Stomach (tissue), 9 donors: ENCODE measurements around the gene MYBPH. TPM values are rescaled to one million over a fixed set of nuclear protein-coding genes. Genes with fewer than 3 reads are reported as not detected.
A peak's percentile ranks its signal among the peaks of the same experiment; 100 is the strongest.

Experiments used
- DNase-seq, 2 donors: peaks; one replicate each; pipeline versions ENCODE4 v3.0.0 to v3.0.0-alpha.2; 2013 to 2019
- H3K27ac ChIP-seq, 5 donors: fragments of 200-600 bp in 4 of 5; sonication (generic) in 4 of 5; one replicate each; pipeline ENCODE4 v1.5.1; 2013 to 2019; ENCODE audit warnings: mild to moderate bottlenecking in 1 of 5, moderate library complexity in 1 of 5
- H3K27me3 ChIP-seq, 3 donors: fragments of 200-600 bp; sonication (generic); one replicate each; pipeline ENCODE4 v1.5.1; 2017 to 2019; ENCODE audit warnings: mixed run types in 1 of 3
- H3K36me3 ChIP-seq, 4 donors: fragments of 200-600 bp; sonication (generic); 1 replicate in 3 of 4; 2 replicates in 1 of 4; pipeline ENCODE4 v1.5.1; 2016 to 2019
- H3K4me1 ChIP-seq, 4 donors: fragments of 200-600 bp; sonication (generic); one replicate each; pipeline ENCODE4 v1.5.1; 2016 to 2019
- H3K4me3 ChIP-seq, 4 donors: fragments of 200-600 bp; sonication (generic) in 3 of 4; one replicate each; pipeline ENCODE4 v1.5.1; 2016 to 2019; ENCODE audit warnings: mild to moderate bottlenecking in 1 of 4
- H3K9me3 ChIP-seq, 4 donors: fragments of 200-600 bp; sonication (generic); one replicate each; pipeline ENCODE4 v1.5.1; 2016 to 2019
- CTCF ChIP-seq, 7 experiments: fragments of 450-650 bp in 4 of 7; fragments of 200-600 bp in 3 of 7; sonication (generic) in 3 of 7; IDR thresholded peaks; one replicate each; pipeline ENCODE4 v1.5.1; 2016 to 2019; ENCODE audit warnings: antibody characterized with exemption in 7 of 7, control low read depth in 2 of 7, mild to moderate bottlenecking in 1 of 7
- EP300 ChIP-seq: sonication (generic); formaldehyde crosslinking; IDR thresholded peaks from one replicate; pipeline ENCODE4 v1.6.1; 2017; ENCODE audit warnings: antibody characterized with exemption
- POLR2A ChIP-seq, 4 donors: fragments of 450-650 bp; IDR thresholded peaks; one replicate each; pipeline ENCODE4 v1.6.1; 2016; ENCODE audit warnings: antibody characterized with exemption in 4 of 4, control low read depth in 2 of 4, mild to moderate bottlenecking in 1 of 4, moderate library complexity in 1 of 4
- POLR2AphosphoS5 ChIP-seq, 3 donors: sonication (generic); formaldehyde crosslinking; IDR thresholded peaks; one replicate each; pipeline ENCODE4 v1.6.1; 2016; ENCODE audit warnings: antibody characterized with exemption in 3 of 3
- WGBS, 5 donors: extraction: QIAGEN DNeasy Blood & Tissue Kit in 3 of 5; methylation state at CpG; one replicate each; pipeline versions ENCODE4 v1.1.5 to v1.1.7; 2013 to 2018; 5-methylcytosine and 5-hydroxymethylcytosine counted together
- intact Hi-C: fragments of 100-400 bp; cut with DNase I; formaldehyde crosslinking; loops from one replicate; pipeline ENCODE4 v1.15.1; 2023; ENCODE audit warnings: low total_unique reads
- polyA plus RNA-seq, 3 donors: library from polyadenylated mRNA; stranded (reverse); fragments of 200-250 nt; gene quantifications; one replicate each; pipeline ENCODE4 v1.2.3, GENCODE V29; 2013
- total RNA-seq, 5 donors: library from RNA; depleted of rRNA; stranded (reverse); fragments of >200 nt; gene quantifications; one replicate each; pipeline versions ENCODE4 v1.1.0 to v1.2.3, GENCODE V29; 2014 to 2016
- donor health status: healthy with polysubstance abuse.
- donor health status: Bipolar disorder and iron deficiency.
- donor health status: healthy.

The MYBPH gene
- total and polyA plus RNA-seq, 8 donors, result 0.05 to 0.19 TPM; not detected in 6

GRCh38 chr1:203204756-203205155 lies 29.1 kb upstream of the MYBPH start:
- Histone ChIP-seq H3K27me3 (peaks cover 0 to 15% (median 0%) of the 10 kb centered on the region in 3 donors), H3K36me3 (no peaks in the 10 kb centered on the region), H3K4me3 (no peak overlapping the region), H3K27ac (peak overlapping the region in 1 of 5 donors; percentile 84), H3K9me3 (no peaks in the 10 kb centered on the region), H3K4me1 (peaks cover 0 to 25% (median 10%) of the 10 kb centered on the region in 4 donors)
- WGBS, 5 donors, result 75 to 89% (median 77%) methylated on average over 2 of the region's 2 CpGs
- no peak for DNase-seq
- TF ChIP-seq POLR2A (IDR thresholded peaks at IDR 0.05) (no peak), EP300 (no peak), POLR2AphosphoS5 (IDR thresholded peaks at IDR 0.05) (no peak), CTCF (IDR thresholded peaks at IDR 0.05) (no peak)
- intact Hi-C loops, result no loop called here

- intact Hi-C loops, result no loop called here
- peak; percentile 18 to 71 for DNase-seq
- Histone ChIP-seq H3K27ac (peak overlapping the region; percentile 52 to 84 (median 69)), H3K27me3 (peaks cover 0 to 20% (median 0%) of the 10 kb centered on the region in 3 donors), H3K4me1 (peaks cover 0 to 33% (median 14%) of the 10 kb centered on the region in 4 donors), H3K36me3 (no peaks in the 10 kb centered on the region), H3K9me3 (no peaks in the 10 kb centered on the region), H3K4me3 (no peak overlapping the region)
- WGBS, 5 donors, result 64 to 83% (median 73%) methylated on average over 15 of the region's 15 CpGs
- TF ChIP-seq CTCF (IDR thresholded peaks at IDR 0.05), result no peak
- TF ChIP-seq POLR2AphosphoS5 (IDR thresholded peaks at IDR 0.05), result peak; percentile 41 to 65 (median 61)
- no peak for TF ChIP-seq EP300
- TF ChIP-seq POLR2A (IDR thresholded peaks at IDR 0.05), result no peak
Measured at GRCh38 chr1:203202431-203203245, 27.0 kb upstream of the MYBPH start.

GRCh38 chr1:203201516-203202205 lies 26.0 kb upstream of the MYBPH start:
- Histone ChIP-seq H3K36me3 (no peaks in the 10 kb centered on the region), H3K9me3 (no peaks in the 10 kb centered on the region), H3K4me3 (no peak overlapping the region), H3K4me1 (peaks cover 0 to 33% (median 14%) of the 10 kb centered on the region in 4 donors), H3K27me3 (peaks cover 0 to 20% (median 0%) of the 10 kb centered on the region in 3 donors), H3K27ac (peak overlapping the region; percentile 18 to 84 (median 69))
- no peak for TF ChIP-seq POLR2A (IDR thresholded peaks at IDR 0.05)
- WGBS, 5 donors, result 75 to 91% (median 82%) methylated on average over 9 to 10 of the region's 10 CpGs
- intact Hi-C loops, result no loop called here
- peak in 1 of 2 donors; percentile 11 for DNase-seq

GRCh38 chr1:203200916-203201315 lies 25.3 kb upstream of the MYBPH start:
- peaks cover 0 to 20% (median 0%) of the 10 kb centered on the region in 3 donors for H3K27me3 ChIP-seq
- intact Hi-C loops, result no loop called here
- H3K27ac ChIP-seq, result peak overlapping the region in 4 of 5 donors; percentile 59 to 84 (median 73)
- peaks cover 0 to 33% (median 14%) of the 10 kb centered on the region in 4 donors for H3K4me1 ChIP-seq
- WGBS, 5 donors, result 38 to 76% (median 60%) methylated on average over 1 of the region's 1 CpG
- H3K4me3 ChIP-seq, result no peak overlapping the region
- H3K9me3 ChIP-seq, result no peaks in the 10 kb centered on the region
- TF ChIP-seq EP300 (no peak), CTCF (IDR thresholded peaks at IDR 0.05) (no peak), POLR2A (IDR thresholded peaks at IDR 0.05) (no peak), POLR2AphosphoS5 (IDR thresholded peaks at IDR 0.05) (no peak)
- DNase-seq, result peak in 1 of 2 donors; percentile 5
- H3K36me3 ChIP-seq, result no peaks in the 10 kb centered on the region
